ENCODE data around the gene CCR4.
"Not testable (repeated sequence)": the region's sequence is repeated elsewhere in the genome, so short reads cannot be mapped to it uniquely, and the experiment has no call there.

DNA sequence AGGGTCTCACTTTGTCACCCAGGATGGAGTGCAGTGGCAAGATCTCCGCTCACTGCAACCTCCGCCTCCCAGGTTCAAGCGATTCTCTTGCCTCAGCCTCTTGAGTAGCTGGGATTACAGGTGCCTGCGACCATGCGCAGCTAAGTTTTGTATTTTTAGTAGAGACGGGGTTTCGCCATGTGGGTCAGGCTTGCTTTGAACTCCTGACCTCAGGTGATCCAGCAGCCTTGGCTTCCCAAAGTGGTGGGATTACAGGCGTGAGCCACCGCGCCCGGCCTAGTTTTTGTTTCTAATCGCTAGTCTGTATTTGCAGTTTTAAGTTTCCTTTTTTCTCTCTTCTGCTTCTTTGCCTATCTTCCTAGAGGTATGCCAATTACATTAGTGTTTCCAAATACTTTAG is 5.8 kb upstream of the CCR4 start:
- TF ChIP-seq CTCF (IDR thresholded peaks at IDR 0.05 in 2 of 3, conservative IDR thresholded peaks at IDR 0.05 in 1 of 3; ENCODE audit: borderline replicate concordance in 1 of 3, insufficient read depth in 1 of 3, low read depth in 2 of 3, low read length in 2 of 3); EZH2 (IDR thresholded peaks at IDR 0.05); JUND (IDR thresholded peaks at IDR 0.05); RAD21 (IDR thresholded peaks at IDR 0.05; ENCODE audit: low read depth); POLR2A (IDR thresholded peaks at IDR 0.05; ENCODE audit: borderline replicate concordance, extremely low read depth, insufficient read depth, insufficient read length); ZNF274 (IDR thresholded peaks at IDR 0.05; ENCODE audit: low read depth, low read length); POLR2AphosphoS5 (IDR thresholded peaks at IDR 0.05; ENCODE audit: low read depth, low read length); MAX (IDR thresholded peaks at IDR 0.05); CEBPB (IDR thresholded peaks at IDR 0.05; ENCODE audit: low read depth); TCF7L2 (IDR thresholded peaks at IDR 0.05; ENCODE audit: borderline replicate concordance, extremely low read depth, insufficient read depth, insufficient read length); YY1 (IDR thresholded peaks at IDR 0.05; ENCODE audit: extremely low read depth, insufficient replicate concordance, low read depth, low read length): not testable (repeated sequence)
- TF ChIP-seq, protein P1, sequence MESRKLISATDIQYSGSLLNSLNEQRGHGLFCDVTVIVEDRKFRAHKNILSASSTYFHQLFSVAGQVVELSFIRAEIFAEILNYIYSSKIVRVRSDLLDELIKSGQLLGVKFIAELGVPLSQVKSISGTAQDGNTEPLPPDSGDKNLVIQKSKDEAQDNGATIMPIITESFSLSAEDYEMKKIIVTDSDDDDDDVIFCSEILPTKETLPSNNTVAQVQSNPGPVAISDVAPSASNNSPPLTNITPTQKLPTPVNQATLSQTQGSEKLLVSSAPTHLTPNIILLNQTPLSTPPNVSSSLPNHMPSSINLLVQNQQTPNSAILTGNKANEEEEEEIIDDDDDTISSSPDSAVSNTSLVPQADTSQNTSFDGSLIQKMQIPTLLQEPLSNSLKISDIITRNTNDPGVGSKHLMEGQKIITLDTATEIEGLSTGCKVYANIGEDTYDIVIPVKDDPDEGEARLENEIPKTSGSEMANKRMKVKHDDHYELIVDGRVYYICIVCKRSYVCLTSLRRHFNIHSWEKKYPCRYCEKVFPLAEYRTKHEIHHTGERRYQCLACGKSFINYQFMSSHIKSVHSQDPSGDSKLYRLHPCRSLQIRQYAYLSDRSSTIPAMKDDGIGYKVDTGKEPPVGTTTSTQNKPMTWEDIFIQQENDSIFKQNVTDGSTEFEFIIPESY (IDR thresholded peaks at IDR 0.05; ENCODE audit: extremely low read depth, insufficient replicate concordance, low read length) = not testable (repeated sequence)
- TF ChIP-seq, protein P2, sequence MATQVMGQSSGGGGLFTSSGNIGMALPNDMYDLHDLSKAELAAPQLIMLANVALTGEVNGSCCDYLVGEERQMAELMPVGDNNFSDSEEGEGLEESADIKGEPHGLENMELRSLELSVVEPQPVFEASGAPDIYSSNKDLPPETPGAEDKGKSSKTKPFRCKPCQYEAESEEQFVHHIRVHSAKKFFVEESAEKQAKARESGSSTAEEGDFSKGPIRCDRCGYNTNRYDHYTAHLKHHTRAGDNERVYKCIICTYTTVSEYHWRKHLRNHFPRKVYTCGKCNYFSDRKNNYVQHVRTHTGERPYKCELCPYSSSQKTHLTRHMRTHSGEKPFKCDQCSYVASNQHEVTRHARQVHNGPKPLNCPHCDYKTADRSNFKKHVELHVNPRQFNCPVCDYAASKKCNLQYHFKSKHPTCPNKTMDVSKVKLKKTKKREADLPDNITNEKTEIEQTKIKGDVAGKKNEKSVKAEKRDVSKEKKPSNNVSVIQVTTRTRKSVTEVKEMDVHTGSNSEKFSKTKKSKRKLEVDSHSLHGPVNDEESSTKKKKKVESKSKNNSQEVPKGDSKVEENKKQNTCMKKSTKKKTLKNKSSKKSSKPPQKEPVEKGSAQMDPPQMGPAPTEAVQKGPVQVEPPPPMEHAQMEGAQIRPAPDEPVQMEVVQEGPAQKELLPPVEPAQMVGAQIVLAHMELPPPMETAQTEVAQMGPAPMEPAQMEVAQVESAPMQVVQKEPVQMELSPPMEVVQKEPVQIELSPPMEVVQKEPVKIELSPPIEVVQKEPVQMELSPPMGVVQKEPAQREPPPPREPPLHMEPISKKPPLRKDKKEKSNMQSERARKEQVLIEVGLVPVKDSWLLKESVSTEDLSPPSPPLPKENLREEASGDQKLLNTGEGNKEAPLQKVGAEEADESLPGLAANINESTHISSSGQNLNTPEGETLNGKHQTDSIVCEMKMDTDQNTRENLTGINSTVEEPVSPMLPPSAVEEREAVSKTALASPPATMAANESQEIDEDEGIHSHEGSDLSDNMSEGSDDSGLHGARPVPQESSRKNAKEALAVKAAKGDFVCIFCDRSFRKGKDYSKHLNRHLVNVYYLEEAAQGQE (IDR thresholded peaks at IDR 0.05; ENCODE audit: low read depth) = not testable (repeated sequence)

Measured in HCT116 (cell line).